WTC11 (cell line): ENCODE results near the gene TNFAIP3. TPM values are rescaled to one million over a fixed set of nuclear protein-coding genes. Genes with fewer than 3 reads are reported as not detected.
"Not testable (repeated sequence)": the region's sequence is repeated elsewhere in the genome, so short reads cannot be mapped to it uniquely, and the experiment has no call there.

Source experiments
- ATAC-seq: fragments of 200-7000 bp; cut with Tn5 transposase; 2 replicates; pipeline ENCODE4 v1.10.0; 2021; ENCODE audit warnings: mild to moderate bottlenecking, moderate library complexity
- CTCF ChIA-PET: fragments of 300-600 bp; sonication (Branson Sonifier 250); formaldehyde crosslinking; loops from one replicate; lab custom pipeline; 2021; ENCODE audit warnings: antibody characterized with exemption; lab: Charles Lee
- POLR2A ChIA-PET: fragments of 350-600 bp; sonication (Branson Sonifier 250); formaldehyde crosslinking; loops from one replicate; lab custom pipeline; 2021; ENCODE audit warnings: antibody characterized with exemption; lab: Charles Lee
- DNase-seq: peaks from one replicate; pipeline ENCODE4 v3.0.0; 2021; ENCODE audit warnings: low spot score
- H3K27ac Mint-ChIP-seq: 2 replicates; pipeline ENCODE4 v1.8.0; 2021; ENCODE audit warnings: mixed read lengths
- H3K27me3 Mint-ChIP-seq: 2 replicates; pipeline ENCODE4 v1.8.0; 2021; ENCODE audit warnings: low read depth, mild to moderate bottlenecking, moderate library complexity, mixed read lengths
- H3K36me3 Mint-ChIP-seq: 2 replicates; pipeline ENCODE4 v1.8.0; 2021; ENCODE audit warnings: mixed read lengths
- H3K4me1 Mint-ChIP-seq: 2 replicates; pipeline ENCODE4 v1.8.0; 2022; ENCODE audit warnings: mixed read lengths
- H3K4me3 Mint-ChIP-seq: 2 replicates; pipeline ENCODE4 v1.8.0; 2021; ENCODE audit warnings: mild to moderate bottlenecking, moderate library complexity, mixed read lengths
- H3K9me3 Mint-ChIP-seq: 2 replicates; pipeline ENCODE4 v1.8.0; 2021; ENCODE audit warnings: mixed read lengths
- CREM ChIP-seq: sonication (generic); formaldehyde crosslinking; IDR thresholded peaks from 2 replicates; pipeline ENCODE4 v1.8.1; 2022; ENCODE audit warnings: mild to moderate bottlenecking, missing genetic modification reagents, moderate library complexity
- FOXK1 ChIP-seq: sonication (generic); formaldehyde crosslinking; IDR thresholded peaks from 2 replicates; pipeline ENCODE4 v1.8.0; 2022; ENCODE audit warnings: mild to moderate bottlenecking, moderate library complexity, missing genetic modification reagents
- NFYB ChIP-seq: sonication (generic); formaldehyde crosslinking; conservative IDR thresholded peaks from 2 replicates; pipeline ENCODE4 v1.8.0; 2022; ENCODE audit warnings: low read depth, missing genetic modification reagents
- SMAD3 ChIP-seq: sonication (generic); formaldehyde crosslinking; IDR thresholded peaks from 2 replicates; pipeline ENCODE4 v1.8.0; 2022; ENCODE audit warnings: missing genetic modification reagents, mild to moderate bottlenecking, borderline replicate concordance
- SP1 ChIP-seq: sonication (generic); formaldehyde crosslinking; conservative IDR thresholded peaks from 2 replicates; pipeline ENCODE4 v1.8.1; 2022; ENCODE audit warnings: missing genetic modification reagents
- ZNF121 ChIP-seq: sonication (generic); formaldehyde crosslinking; IDR thresholded peaks from 2 replicates; pipeline ENCODE4 v1.8.0; 2023; ENCODE audit warnings: missing genetic modification reagents
- ZNF317 ChIP-seq: sonication (generic); formaldehyde crosslinking; IDR thresholded peaks from 2 replicates; pipeline ENCODE4 v1.8.1; 2023; ENCODE audit warnings: low read depth, mild to moderate bottlenecking, moderate library complexity, missing genetic modification reagents, borderline replicate concordance
- total RNA-seq: library from RNA; stranded (reverse); gene quantifications from 3 replicates; pipeline ENCODE4 v1.2.3, GENCODE V29; 2021
- TF ChIP-seq, protein P1 (sequence below): sonication (generic); formaldehyde crosslinking; IDR thresholded peaks from 2 replicates; pipeline ENCODE4 v1.8.0; 2022; ENCODE audit warnings: mild to moderate bottlenecking, missing genetic modification reagents
- TF ChIP-seq, protein P2 (sequence below): sonication (generic); formaldehyde crosslinking; IDR thresholded peaks from 2 replicates; pipeline ENCODE4 v1.8.1; 2023; ENCODE audit warnings: mild to moderate bottlenecking, missing genetic modification reagents
- TF ChIP-seq, protein P3 (sequence below): sonication (generic); formaldehyde crosslinking; IDR thresholded peaks from 2 replicates; pipeline ENCODE4 v1.8.0; 2022; ENCODE audit warnings: mild to moderate bottlenecking, missing genetic modification reagents
- TF ChIP-seq, protein P4 (sequence below): sonication (generic); formaldehyde crosslinking; IDR thresholded peaks from 2 replicates; pipeline ENCODE4 v1.8.0; 2022; ENCODE audit warnings: missing genetic modification reagents
- TF ChIP-seq, protein P5 (sequence below): sonication (generic); formaldehyde crosslinking; IDR thresholded peaks from 2 replicates; pipeline ENCODE4 v1.8.0; 2022; ENCODE audit warnings: mild to moderate bottlenecking, missing genetic modification reagents

The TNFAIP3 gene
- total RNA-seq, 1 experiment from 2014 or later: 4.2 TPM

DNA sequence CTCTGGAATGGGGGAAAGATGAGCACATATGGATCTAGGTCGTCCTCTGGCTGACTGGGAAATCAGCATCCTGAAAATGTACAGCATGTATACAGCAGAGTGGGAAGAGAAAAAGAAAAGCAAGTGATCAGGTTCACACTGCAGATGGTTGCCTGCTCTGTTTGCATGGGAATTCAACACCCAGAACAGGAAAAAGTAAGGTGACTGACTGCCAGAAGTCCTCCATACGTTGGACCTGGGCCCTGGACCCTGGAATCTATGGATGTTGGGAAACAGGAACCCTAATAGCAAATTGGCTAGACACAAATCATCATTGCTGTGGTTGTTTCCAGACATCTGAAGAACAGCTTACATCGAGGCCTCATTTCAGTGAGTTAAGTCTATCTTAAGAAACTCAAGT is 30.3 kb upstream of the TNFAIP3 start:
- Mint-ChIP-seq H3K4me3 (no peak overlapping the region), H3K27ac (no peak overlapping the region), H3K36me3 (peaks cover 9% of the 10 kb centered on the region), H3K9me3 (peaks cover 43% of the 10 kb centered on the region), H3K27me3 (no peaks in the 10 kb centered on the region; the same call in 1 of the 2 replicates), H3K4me1 (0 out of 2 replicates have a peak, but pooled peaks cover 3% of the 10 kb centered on the region)
- TF ChIP-seq, protein P1, sequence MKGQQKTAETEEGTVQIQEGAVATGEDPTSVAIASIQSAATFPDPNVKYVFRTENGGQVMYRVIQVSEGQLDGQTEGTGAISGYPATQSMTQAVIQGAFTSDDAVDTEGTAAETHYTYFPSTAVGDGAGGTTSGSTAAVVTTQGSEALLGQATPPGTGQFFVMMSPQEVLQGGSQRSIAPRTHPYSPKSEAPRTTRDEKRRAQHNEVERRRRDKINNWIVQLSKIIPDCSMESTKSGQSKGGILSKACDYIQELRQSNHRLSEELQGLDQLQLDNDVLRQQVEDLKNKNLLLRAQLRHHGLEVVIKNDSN (CRISPR knock-in tag): no peak
- TF ChIP-seq SMAD3 (CRISPR knock-in tag) (no peak), FOXK1 (no peak), ZNF121 (CRISPR knock-in tag) (no peak)
- TF ChIP-seq, protein P2, sequence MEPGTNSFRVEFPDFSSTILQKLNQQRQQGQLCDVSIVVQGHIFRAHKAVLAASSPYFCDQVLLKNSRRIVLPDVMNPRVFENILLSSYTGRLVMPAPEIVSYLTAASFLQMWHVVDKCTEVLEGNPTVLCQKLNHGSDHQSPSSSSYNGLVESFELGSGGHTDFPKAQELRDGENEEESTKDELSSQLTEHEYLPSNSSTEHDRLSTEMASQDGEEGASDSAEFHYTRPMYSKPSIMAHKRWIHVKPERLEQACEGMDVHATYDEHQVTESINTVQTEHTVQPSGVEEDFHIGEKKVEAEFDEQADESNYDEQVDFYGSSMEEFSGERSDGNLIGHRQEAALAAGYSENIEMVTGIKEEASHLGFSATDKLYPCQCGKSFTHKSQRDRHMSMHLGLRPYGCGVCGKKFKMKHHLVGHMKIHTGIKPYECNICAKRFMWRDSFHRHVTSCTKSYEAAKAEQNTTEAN (CRISPR knock-in tag): no peak
- TF ChIP-seq, protein P3, sequence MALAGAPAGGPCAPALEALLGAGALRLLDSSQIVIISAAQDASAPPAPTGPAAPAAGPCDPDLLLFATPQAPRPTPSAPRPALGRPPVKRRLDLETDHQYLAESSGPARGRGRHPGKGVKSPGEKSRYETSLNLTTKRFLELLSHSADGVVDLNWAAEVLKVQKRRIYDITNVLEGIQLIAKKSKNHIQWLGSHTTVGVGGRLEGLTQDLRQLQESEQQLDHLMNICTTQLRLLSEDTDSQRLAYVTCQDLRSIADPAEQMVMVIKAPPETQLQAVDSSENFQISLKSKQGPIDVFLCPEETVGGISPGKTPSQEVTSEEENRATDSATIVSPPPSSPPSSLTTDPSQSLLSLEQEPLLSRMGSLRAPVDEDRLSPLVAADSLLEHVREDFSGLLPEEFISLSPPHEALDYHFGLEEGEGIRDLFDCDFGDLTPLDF (CRISPR knock-in tag): no peak
- TF ChIP-seq, protein P4, sequence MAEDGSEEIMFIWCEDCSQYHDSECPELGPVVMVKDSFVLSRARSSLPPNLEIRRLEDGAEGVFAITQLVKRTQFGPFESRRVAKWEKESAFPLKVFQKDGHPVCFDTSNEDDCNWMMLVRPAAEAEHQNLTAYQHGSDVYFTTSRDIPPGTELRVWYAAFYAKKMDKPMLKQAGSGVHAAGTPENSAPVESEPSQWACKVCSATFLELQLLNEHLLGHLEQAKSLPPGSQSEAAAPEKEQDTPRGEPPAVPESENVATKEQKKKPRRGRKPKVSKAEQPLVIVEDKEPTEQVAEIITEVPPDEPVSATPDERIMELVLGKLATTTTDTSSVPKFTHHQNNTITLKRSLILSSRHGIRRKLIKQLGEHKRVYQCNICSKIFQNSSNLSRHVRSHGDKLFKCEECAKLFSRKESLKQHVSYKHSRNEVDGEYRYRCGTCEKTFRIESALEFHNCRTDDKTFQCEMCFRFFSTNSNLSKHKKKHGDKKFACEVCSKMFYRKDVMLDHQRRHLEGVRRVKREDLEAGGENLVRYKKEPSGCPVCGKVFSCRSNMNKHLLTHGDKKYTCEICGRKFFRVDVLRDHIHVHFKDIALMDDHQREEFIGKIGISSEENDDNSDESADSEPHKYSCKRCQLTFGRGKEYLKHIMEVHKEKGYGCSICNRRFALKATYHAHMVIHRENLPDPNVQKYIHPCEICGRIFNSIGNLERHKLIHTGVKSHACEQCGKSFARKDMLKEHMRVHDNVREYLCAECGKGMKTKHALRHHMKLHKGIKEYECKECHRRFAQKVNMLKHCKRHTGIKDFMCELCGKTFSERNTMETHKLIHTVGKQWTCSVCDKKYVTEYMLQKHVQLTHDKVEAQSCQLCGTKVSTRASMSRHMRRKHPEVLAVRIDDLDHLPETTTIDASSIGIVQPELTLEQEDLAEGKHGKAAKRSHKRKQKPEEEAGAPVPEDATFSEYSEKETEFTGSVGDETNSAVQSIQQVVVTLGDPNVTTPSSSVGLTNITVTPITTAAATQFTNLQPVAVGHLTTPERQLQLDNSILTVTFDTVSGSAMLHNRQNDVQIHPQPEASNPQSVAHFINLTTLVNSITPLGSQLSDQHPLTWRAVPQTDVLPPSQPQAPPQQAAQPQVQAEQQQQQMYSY: no peak
- ATAC-seq (no peak), DNase-seq (no peak)
- POLR2A ChIA-PET: no interaction called here
- CTCF ChIA-PET: interaction anchor here (1.4 kb wide), 1 partner anchor 37 kb away, joined by 4 read pairs; no protein-coding TSS in a partner anchor

DNA sequence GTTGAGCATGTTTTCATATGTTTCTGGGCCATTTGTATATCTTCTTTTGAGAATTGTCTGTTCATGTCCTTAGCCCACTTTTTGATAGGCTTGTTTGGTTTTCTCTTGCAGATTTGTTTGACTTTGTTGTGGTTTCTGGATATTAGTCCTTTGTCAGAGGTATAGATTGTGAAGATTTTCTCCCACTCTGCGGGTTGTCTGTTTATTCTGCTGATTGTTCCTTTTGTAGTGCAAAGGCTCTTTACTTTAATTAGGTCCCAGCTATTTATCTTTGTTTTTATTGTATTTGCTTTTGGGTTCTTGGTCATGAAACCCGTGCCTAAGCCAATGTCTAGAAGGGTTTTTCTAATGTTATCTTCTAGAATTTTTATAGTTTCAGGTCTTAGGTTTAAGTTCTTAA is 29.0 kb upstream of the TNFAIP3 start:
- peaks cover 44% of the 10 kb centered on the region for H3K9me3 Mint-ChIP-seq
- H3K4me3 Mint-ChIP-seq, DNase-seq, H3K4me1 Mint-ChIP-seq, H3K36me3 Mint-ChIP-seq, CTCF ChIA-PET, ATAC-seq, H3K27ac Mint-ChIP-seq, POLR2A ChIA-PET, H3K27me3 Mint-ChIP-seq: not testable (repeated sequence)

DNA sequence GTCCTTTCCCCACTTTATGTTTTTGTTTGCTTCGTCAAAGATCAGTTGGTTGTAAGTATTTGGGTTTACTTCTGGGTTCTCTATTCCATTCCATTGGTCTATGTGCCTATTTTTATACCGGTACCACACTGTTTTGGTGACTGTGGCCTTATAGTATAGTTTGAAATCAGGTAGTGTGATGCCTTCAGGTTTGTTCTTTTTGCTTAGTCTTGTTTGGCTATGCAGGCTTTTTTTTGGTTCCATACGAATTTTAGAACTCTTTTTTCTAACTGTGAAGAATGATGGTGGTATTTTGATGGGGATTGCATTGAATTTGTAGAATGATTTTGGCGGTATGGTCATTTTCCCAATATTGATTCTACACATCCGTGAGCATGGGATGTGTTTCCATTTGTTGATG is 28.5 kb upstream of the TNFAIP3 start:
- CTCF ChIA-PET, H3K4me1 Mint-ChIP-seq, H3K27me3 Mint-ChIP-seq, DNase-seq, H3K4me3 Mint-ChIP-seq, ATAC-seq, POLR2A ChIA-PET, H3K36me3 Mint-ChIP-seq, H3K27ac Mint-ChIP-seq: not testable (repeated sequence)
- H3K9me3 Mint-ChIP-seq: peaks cover 49% of the 10 kb centered on the region

DNA sequence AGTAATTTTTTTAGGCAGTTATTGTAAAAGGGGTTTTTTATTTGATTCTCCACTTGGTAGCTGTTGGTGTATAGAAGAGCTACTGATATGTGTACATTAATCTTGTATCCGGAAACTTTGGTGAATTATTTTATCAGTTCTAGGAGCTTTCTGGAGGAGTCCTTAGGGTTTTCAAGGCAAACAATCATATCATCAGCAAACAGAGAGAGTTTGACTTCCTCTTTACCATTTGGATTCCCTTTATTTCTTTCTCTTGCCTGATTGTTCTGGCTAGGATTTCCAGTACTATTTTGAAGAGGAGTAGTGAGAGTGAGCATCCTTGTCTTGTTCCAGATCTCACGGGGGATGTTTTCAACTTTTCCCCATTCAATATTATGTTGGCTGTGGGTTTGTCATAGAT is 28.0 kb upstream of the TNFAIP3 start:
- ChIA-PET POLR2A (no interaction called here), CTCF (no interaction called here)
- ATAC-seq: no peak
- TF ChIP-seq SP1 (CRISPR knock-in tag) (no peak), NFYB (CRISPR knock-in tag) (no peak), ZNF317 (CRISPR knock-in tag) (no peak), CREM (no peak)
- TF ChIP-seq, protein P5, sequence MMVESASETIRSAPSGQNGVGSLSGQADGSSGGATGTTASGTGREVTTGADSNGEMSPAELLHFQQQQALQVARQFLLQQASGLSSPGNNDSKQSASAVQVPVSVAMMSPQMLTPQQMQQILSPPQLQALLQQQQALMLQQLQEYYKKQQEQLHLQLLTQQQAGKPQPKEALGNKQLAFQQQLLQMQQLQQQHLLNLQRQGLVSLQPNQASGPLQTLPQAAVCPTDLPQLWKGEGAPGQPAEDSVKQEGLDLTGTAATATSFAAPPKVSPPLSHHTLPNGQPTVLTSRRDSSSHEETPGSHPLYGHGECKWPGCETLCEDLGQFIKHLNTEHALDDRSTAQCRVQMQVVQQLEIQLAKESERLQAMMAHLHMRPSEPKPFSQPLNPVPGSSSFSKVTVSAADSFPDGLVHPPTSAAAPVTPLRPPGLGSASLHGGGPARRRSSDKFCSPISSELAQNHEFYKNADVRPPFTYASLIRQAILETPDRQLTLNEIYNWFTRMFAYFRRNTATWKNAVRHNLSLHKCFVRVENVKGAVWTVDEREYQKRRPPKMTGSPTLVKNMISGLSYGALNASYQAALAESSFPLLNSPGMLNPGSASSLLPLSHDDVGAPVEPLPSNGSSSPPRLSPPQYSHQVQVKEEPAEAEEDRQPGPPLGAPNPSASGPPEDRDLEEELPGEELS (CRISPR knock-in tag): no peak
- Mint-ChIP-seq H3K27me3 (no peaks in the 10 kb centered on the region; the same call in 1 of the 2 replicates), H3K4me1 (no peaks in the 10 kb centered on the region), H3K4me3 (no peak overlapping the region), H3K9me3 (peaks cover 52% of the 10 kb centered on the region), H3K27ac (no peak overlapping the region), H3K36me3 (peaks cover 9% of the 10 kb centered on the region)
- no peak for DNase-seq
